Breast epithelium (tissue), 4 donors: Measurements from ENCODE around the gene DUSP3. TPM values are rescaled to one million over a fixed set of nuclear protein-coding genes. Genes with fewer than 3 reads are reported as not detected.

Experiments
- DNase-seq, 2 donors: peaks; one replicate each; pipeline ENCODE4 v3.0.0-alpha.2; 2019; ENCODE audit warnings: low spot score in 2 of 2
- H3K27ac ChIP-seq, 2 donors: fragments of 200-600 bp; sonication (generic) in 1 of 2; one replicate each; pipeline ENCODE4 v1.5.1; 2016 to 2019; ENCODE audit warnings: mild to moderate bottlenecking in 1 of 2
- H3K27me3 ChIP-seq, 2 donors: fragments of 200-600 bp; sonication (generic) in 1 of 2; one replicate each; pipeline versions ENCODE4 v1.5.1 to v1.6.0; 2017 to 2019; ENCODE audit warnings: control low read depth in 1 of 2, mild to moderate bottlenecking in 1 of 2
- H3K36me3 ChIP-seq: fragments of 200-600 bp; one replicate; pipeline ENCODE4 v1.5.1; 2019
- H3K4me1 ChIP-seq, 2 donors: fragments of 200-600 bp; sonication (generic); one replicate each; pipeline ENCODE4 v1.5.1; 2016 to 2019; ENCODE audit warnings: control low read depth in 1 of 2
- H3K4me3 ChIP-seq, 3 donors: fragments of 200-600 bp; sonication (generic); 1 replicate in 2 of 3; 2 replicates in 1 of 3; pipeline ENCODE4 v1.5.1; 2016 to 2019; ENCODE audit warnings: mild to moderate bottlenecking in 3 of 3, moderate library complexity in 2 of 3
- H3K9me3 ChIP-seq, 2 donors: fragments of 200-600 bp; sonication (generic) in 1 of 2; one replicate each; pipeline ENCODE4 v1.5.1; 2016 to 2019; ENCODE audit warnings: control low read depth in 1 of 2
- POLR2A ChIP-seq: fragments of 450-650 bp; IDR thresholded peaks from one replicate; pipeline ENCODE4 v1.6.1; 2016; ENCODE audit warnings: antibody characterized with exemption, mild to moderate bottlenecking, moderate library complexity
- POLR2AphosphoS5 ChIP-seq, 3 donors: sonication (generic); formaldehyde crosslinking; IDR thresholded peaks; one replicate each; pipeline ENCODE4 v1.6.1; 2017; ENCODE audit warnings: antibody characterized with exemption in 3 of 3
- intact Hi-C: fragments of 100-400 bp; cut with DNase I; formaldehyde crosslinking; loops from one replicate; pipeline ENCODE4 v1.15.1; 2023; ENCODE audit warnings: low total_unique reads
- total RNA-seq, 3 donors: library from RNA; depleted of rRNA; stranded (reverse); fragments of >200 nt; gene quantifications; one replicate each; pipeline ENCODE4 v1.1.0, GENCODE V29; 2016
- TF ChIP-seq, protein P1 (sequence below), 3 donors: fragments of 450-650 bp; IDR thresholded peaks; one replicate each; pipeline ENCODE4 v1.5.1; 2016 to 2017; ENCODE audit warnings: antibody characterized with exemption in 3 of 3, mild to moderate bottlenecking in 3 of 3, moderate library complexity in 3 of 3

The DUSP3 gene
- 10 to 100 TPM; 51.5 to 74.9 (median 62.6) TPM for total RNA-seq

DNA sequence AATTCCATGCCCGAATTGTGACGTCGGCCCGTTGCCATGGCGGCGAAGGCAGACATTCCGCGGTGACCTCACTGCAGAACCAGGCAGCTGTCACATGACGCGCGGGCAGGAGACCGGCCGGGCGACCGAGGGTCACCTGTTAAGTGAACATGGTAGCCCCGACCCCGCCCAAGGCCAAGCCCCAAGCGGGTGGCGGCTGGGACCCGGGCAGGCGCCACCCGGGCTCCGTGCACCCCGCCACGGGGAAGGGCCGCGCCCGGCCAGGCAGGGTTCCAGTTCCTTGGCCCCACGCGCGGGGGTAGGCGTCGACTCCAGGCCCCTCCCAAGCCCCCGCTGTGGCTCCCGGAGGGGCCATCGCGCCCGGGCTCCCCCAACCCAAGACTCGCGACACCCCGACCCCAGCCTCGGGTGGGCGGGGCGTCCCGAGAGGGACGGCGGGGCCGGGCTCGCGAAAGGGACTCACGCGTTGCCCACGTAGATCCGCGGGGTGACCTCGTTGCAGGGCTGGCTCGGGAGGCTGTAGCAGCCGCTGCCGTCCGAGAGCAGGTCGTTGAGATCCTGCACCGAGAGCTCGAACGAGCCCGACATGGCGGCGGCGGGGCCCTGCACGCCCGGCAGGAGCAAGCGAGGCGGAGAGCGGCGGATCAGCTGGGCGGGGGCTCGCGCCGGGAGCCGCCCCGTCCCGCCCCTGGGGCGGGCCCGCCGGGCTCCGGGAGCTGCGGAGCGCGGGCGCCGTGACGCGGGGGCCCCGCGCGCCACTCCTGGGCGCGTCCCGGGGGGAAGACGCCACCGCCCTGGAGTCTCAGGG, at the start of gene DUSP3:
DUSP3 (minus strand) TSS at position 641 of the 808 bp plus-strand sequence; CDS start at position 588, 53 bp downstream.
- H3K9me3 ChIP-seq, result no peaks in the 10 kb centered on the region
- H3K36me3 ChIP-seq, result peaks cover 8% of the 10 kb centered on the region
- peak within 1 kb of the TSS; percentile 78 to 97 (median 95) for H3K4me3 ChIP-seq
- intact Hi-C loops, result loop anchor here (10.0 kb wide), 1 partner anchor 56 kb away; the partner anchor contains the start of gene MPP3
- TF ChIP-seq POLR2AphosphoS5 (IDR thresholded peaks at IDR 0.05), result peak; percentile 67 to 90 (median 88)
- TF ChIP-seq, protein P1, sequence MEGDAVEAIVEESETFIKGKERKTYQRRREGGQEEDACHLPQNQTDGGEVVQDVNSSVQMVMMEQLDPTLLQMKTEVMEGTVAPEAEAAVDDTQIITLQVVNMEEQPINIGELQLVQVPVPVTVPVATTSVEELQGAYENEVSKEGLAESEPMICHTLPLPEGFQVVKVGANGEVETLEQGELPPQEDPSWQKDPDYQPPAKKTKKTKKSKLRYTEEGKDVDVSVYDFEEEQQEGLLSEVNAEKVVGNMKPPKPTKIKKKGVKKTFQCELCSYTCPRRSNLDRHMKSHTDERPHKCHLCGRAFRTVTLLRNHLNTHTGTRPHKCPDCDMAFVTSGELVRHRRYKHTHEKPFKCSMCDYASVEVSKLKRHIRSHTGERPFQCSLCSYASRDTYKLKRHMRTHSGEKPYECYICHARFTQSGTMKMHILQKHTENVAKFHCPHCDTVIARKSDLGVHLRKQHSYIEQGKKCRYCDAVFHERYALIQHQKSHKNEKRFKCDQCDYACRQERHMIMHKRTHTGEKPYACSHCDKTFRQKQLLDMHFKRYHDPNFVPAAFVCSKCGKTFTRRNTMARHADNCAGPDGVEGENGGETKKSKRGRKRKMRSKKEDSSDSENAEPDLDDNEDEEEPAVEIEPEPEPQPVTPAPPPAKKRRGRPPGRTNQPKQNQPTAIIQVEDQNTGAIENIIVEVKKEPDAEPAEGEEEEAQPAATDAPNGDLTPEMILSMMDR (IDR thresholded peaks at IDR 0.05), result no peak
- H3K27me3 ChIP-seq, result no peaks in the 10 kb centered on the region
- peak within 1 kb of the TSS; percentile 99 to 100 for H3K27ac ChIP-seq
- no peaks in the 10 kb centered on the region for H3K4me1 ChIP-seq
- DNase-seq, result peak; percentile 97

DNA sequence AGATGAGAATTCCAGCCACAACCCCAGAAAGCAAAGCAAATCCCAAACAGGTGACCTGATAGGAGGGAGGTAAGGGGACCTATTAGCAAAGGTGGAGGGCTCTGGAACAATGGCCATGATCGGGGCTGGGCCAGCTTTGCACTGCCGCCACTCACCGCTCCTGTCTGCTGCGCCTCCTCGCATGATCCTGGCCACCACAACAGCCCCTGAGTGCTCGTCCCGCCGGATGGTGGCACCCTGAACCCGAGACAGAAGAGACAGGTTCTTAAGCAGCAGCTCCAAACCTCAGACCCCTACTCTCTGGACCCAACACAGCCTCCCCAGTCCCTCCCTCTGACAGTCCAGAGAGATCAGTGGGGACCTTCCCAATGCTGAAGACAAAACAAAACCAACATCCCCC, 48.8 kb upstream of the DUSP3 start:
- intact Hi-C loops, result no loop called here
- H3K36me3 ChIP-seq, result no peaks in the 10 kb centered on the region
- H3K4me1 ChIP-seq, result peaks cover 0 to 8% of the 10 kb centered on the region in 2 donors
- TF ChIP-seq POLR2AphosphoS5 (IDR thresholded peaks at IDR 0.05) (no peak), POLR2A (no peak)
- TF ChIP-seq, protein P1 (IDR thresholded peaks at IDR 0.05), result no peak
- no peak overlapping the region for H3K27ac ChIP-seq
- no peaks in the 10 kb centered on the region for H3K9me3 ChIP-seq
- H3K27me3 ChIP-seq, result no peaks in the 10 kb centered on the region
- no peak overlapping the region for H3K4me3 ChIP-seq
- no peak for DNase-seq

DNA sequence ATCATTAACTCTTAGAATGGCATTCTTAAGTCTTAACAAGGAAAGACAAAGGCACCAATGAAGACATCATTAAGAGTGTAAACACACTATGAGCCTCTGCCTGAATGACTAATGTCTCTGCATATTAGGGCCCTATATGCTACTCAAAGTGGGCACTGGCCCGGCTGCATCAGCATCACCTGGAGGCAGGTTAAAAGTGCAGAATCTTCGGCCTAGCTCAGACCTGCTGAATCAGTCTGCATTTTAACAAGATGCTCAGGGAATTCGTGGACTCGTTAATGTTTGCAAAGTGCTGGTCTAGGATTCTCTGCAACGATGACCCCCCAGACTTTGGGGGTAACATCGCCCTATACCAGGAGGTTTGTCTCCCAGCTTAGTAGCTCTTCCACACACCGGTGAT, 47.4 kb upstream of the DUSP3 start:
- Histone ChIP-seq H3K27me3 (no peaks in the 10 kb centered on the region), H3K4me3 (no peak overlapping the region), H3K4me1 (peaks cover 0 to 8% of the 10 kb centered on the region in 2 donors), H3K27ac (no peak overlapping the region), H3K36me3 (no peaks in the 10 kb centered on the region), H3K9me3 (no peaks in the 10 kb centered on the region)
- TF ChIP-seq POLR2A, result no peak
- TF ChIP-seq, protein P1 (IDR thresholded peaks at IDR 0.05), result no peak
- TF ChIP-seq POLR2AphosphoS5 (IDR thresholded peaks at IDR 0.05), result no peak
- no peak for DNase-seq
- intact Hi-C loops, result no loop called here

GRCh38 chr17:43825567-43825966, 46.8 kb upstream of the DUSP3 start:
- DNase-seq, result no peak
- Histone ChIP-seq H3K4me3 (no peak overlapping the region), H3K4me1 (peaks cover 0 to 8% of the 10 kb centered on the region in 2 donors), H3K27me3 (no peaks in the 10 kb centered on the region), H3K9me3 (no peaks in the 10 kb centered on the region), H3K36me3 (no peaks in the 10 kb centered on the region), H3K27ac (peak overlapping the region in 1 of 2 donors; percentile 32)
- intact Hi-C loops, result no loop called here
- no peak for TF ChIP-seq POLR2A
- TF ChIP-seq, protein P1 (IDR thresholded peaks at IDR 0.05), result no peak
- no peak for TF ChIP-seq POLR2AphosphoS5 (IDR thresholded peaks at IDR 0.05)

- Histone ChIP-seq H3K27ac (peak overlapping the region; percentile 77 to 84), H3K4me1 (peaks cover 0 to 8% of the 10 kb centered on the region in 2 donors), H3K9me3 (no peaks in the 10 kb centered on the region), H3K4me3 (no peak overlapping the region), H3K36me3 (no peaks in the 10 kb centered on the region), H3K27me3 (no peaks in the 10 kb centered on the region)
- intact Hi-C loops, result no loop called here
- DNase-seq, result peak in 1 of 2 donors; percentile 84
- TF ChIP-seq POLR2AphosphoS5 (IDR thresholded peaks at IDR 0.05) (no peak), POLR2A (no peak)
- TF ChIP-seq, protein P1 (IDR thresholded peaks at IDR 0.05), result no peak
These were observed 44.7 kb upstream of the DUSP3 start for GRCh38 chr17:43823350-43824084.
